22Rv1 (cell line): ENCODE data around the gene AURKAIP1.

Experiments
- ZFX ChIP-seq: fragments of 450-650 bp; IDR thresholded peaks from 2 replicates; pipeline ENCODE4 v1.6.1; 2017; ENCODE audit warnings: antibody characterized with exemption, borderline replicate concordance
- TF ChIP-seq, protein P1 (sequence below): fragments of 450-650 bp; IDR thresholded peaks from 2 replicates; pipeline ENCODE4 v1.5.1; 2017; ENCODE audit warnings: mild to moderate bottlenecking

DNA sequence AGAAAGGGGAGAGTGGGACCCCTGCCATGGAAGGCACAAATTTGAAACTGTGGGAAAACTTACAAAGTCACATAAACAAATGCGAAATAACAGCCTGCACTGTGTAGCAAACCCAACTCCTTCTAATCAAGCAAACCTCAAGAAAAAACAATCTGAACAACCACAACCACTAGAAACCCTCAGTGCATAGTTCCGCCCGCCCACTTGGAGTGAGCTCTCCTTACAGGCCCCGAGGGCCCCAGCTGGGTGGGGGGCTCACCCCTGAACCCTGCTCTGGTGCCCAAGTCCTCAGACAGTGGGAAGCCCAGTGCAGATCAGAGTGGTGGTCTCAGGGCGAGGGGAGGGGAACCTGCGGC, 15.7 kb downstream of the AURKAIP1 start:
- TF ChIP-seq, protein P1, sequence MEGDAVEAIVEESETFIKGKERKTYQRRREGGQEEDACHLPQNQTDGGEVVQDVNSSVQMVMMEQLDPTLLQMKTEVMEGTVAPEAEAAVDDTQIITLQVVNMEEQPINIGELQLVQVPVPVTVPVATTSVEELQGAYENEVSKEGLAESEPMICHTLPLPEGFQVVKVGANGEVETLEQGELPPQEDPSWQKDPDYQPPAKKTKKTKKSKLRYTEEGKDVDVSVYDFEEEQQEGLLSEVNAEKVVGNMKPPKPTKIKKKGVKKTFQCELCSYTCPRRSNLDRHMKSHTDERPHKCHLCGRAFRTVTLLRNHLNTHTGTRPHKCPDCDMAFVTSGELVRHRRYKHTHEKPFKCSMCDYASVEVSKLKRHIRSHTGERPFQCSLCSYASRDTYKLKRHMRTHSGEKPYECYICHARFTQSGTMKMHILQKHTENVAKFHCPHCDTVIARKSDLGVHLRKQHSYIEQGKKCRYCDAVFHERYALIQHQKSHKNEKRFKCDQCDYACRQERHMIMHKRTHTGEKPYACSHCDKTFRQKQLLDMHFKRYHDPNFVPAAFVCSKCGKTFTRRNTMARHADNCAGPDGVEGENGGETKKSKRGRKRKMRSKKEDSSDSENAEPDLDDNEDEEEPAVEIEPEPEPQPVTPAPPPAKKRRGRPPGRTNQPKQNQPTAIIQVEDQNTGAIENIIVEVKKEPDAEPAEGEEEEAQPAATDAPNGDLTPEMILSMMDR: no peak
- TF ChIP-seq ZFX: no peak
